Astrocyte of the hippocampus (primary cell): ENCODE data around the gene RABEP1.

Source experiments
- DNase-seq: peaks from one replicate; pipeline ENCODE4 v3.0.0; 2011; ENCODE audit warnings: low read depth, low spot score

Gene RABEP1

GRCh38 chr17:5269241-5269960 is 12.7 kb upstream of the RABEP1 start:
- DNase-seq: no peak

GRCh38 chr17:5272322-5272721 is 9.8 kb upstream of the RABEP1 start:
- no peak for DNase-seq

- no peak for DNase-seq
Observed at GRCh38 chr17:5282642-5283217, 646 bp downstream of the RABEP1 start.

GRCh38 chr17:5283571-5284315 is 1.7 kb downstream of the RABEP1 start:
- peak; percentile 57 for DNase-seq

GRCh38 chr17:5284681-5285080 is 2.6 kb downstream of the RABEP1 start:
- DNase-seq: no peak

- DNase-seq: no peak
Observed at GRCh38 chr17:5286846-5287245, 4.8 kb downstream of the RABEP1 start.

GRCh38 chr17:5291683-5292350 is 9.7 kb downstream of the RABEP1 start:
- no peak for DNase-seq

GRCh38 chr17:5297245-5297644 is 15.2 kb downstream of the RABEP1 start:
- DNase-seq: no peak

- no peak for DNase-seq
Observed at GRCh38 chr17:5299383-5299782, 17.3 kb downstream of the RABEP1 start.

GRCh38 chr17:5304636-5305035 is 22.6 kb downstream of the RABEP1 start:
- no peak for DNase-seq

- DNase-seq: no peak
Observed at GRCh38 chr17:5309851-5310250, 27.8 kb downstream of the RABEP1 start.

GRCh38 chr17:5325851-5326250 is 43.8 kb downstream of the RABEP1 start:
- DNase-seq: no peak

- no peak for DNase-seq
Observed at GRCh38 chr17:5329784-5330557, 47.9 kb downstream of the RABEP1 start.

GRCh38 chr17:5330981-5331380 is 48.9 kb downstream of the RABEP1 start:
- DNase-seq: no peak

GRCh38 chr17:5331506-5331905 is 49.4 kb downstream of the RABEP1 start:
- DNase-seq: peak; percentile 7

GRCh38 chr17:5344914-5345313 is 62.8 kb downstream of the RABEP1 start:
- no peak for DNase-seq

- no peak for DNase-seq
Observed at GRCh38 chr17:5352681-5353289, 70.7 kb downstream of the RABEP1 start.

- no peak for DNase-seq
Observed at GRCh38 chr17:5354310-5354709, 72.2 kb downstream of the RABEP1 start.

GRCh38 chr17:5354886-5355415 is 72.9 kb downstream of the RABEP1 start:
- DNase-seq: no peak

GRCh38 chr17:5355421-5356129 is 73.5 kb downstream of the RABEP1 start:
- DNase-seq: no peak
